Measurements from ENCODE around the gene TFB2M. TPM values are rescaled to one million over a fixed set of nuclear protein-coding genes. Genes with fewer than 3 reads are reported as not detected.
"Not testable (repeated sequence)": the region's sequence is repeated elsewhere in the genome, so short reads cannot be mapped to it uniquely, and the experiment has no call there.

TFB2M gene
- polyA plus RNA-seq, 1 donor from 2014 or later: 19.1 TPM

DNA sequence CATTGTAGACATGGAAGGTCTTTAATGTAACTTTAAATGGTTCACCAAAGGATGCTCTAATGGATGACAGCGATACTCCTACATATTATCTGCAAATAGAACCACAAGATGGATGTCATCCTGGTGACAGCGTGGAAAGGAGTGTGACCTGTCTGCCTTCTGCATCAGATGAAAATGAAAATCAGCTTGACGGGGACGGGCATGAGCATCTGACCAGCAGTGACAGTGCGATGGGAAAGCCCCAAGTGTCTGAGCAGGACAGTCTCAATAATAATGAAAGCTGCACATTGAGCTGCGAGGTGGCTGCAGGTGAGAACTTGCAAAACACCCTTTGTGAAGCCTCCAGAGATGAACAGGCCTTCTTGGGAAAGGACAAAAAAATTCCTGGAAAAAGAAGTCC lies 25.4 kb upstream of the TFB2M start:
- H3K27ac Mint-ChIP-seq: no peak overlapping the region
- peaks cover 7% of the 10 kb centered on the region for H3K36me3 Mint-ChIP-seq
- no peaks in the 10 kb centered on the region for H3K27me3 Mint-ChIP-seq
- peaks cover 0 to 2% (median 2%) of the 10 kb centered on the region in 3 donors for H3K9me3 Mint-ChIP-seq
- H3K4me3 Mint-ChIP-seq: peak overlapping the region in 1 of 4 donors; percentile 18
- peaks cover 23 to 30% (median 26%) of the 10 kb centered on the region in 3 donors for H3K4me1 Mint-ChIP-seq

DNA sequence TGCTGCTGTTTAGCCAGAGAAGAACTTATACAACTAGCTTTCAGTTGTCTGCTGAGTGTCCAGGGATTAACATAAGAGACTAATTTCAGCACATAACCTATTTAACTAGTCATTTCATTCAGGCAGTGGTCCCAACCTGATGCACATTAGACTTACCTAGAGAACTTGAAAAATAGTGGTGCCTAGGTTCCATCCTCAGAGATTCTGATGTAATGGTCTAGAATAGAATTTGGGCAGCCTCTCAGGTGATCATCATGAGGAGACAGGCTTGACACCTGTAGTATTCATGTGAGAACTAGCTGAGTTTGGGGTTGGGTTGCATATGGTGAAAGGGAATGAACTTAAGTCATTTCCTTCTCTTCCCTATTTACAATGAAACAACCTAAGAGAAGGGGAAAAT lies 25.0 kb upstream of the TFB2M start:
- Mint-ChIP-seq H3K27me3 (no peaks in the 10 kb centered on the region), H3K4me1 (peaks cover 22 to 31% (median 26%) of the 10 kb centered on the region in 3 donors), H3K4me3 (peak overlapping the region in 1 of 4 donors; percentile 51), H3K27ac (no peak overlapping the region), H3K9me3 (peaks cover 0 to 2% (median 2%) of the 10 kb centered on the region in 3 donors), H3K36me3 (peaks cover 7% of the 10 kb centered on the region)

DNA sequence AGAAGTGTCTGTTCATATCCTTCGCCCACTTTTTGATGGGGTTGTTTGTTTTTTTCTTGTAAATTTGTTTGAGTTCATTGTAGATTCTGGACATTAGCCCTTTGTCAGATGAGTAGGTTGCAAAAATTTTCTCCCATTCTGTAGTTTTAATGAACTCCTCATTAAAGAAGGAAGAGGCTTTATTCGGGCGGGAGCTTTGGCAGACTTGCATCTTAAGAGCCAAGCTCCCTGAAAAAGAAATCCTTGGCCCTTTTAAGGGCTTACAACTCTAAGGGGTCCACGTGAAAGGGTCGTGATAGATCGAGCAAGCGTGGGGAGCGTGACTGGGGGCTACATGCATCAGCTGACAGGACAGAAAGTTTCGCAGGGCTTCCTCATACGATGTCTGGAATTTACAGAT lies 23.9 kb upstream of the TFB2M start:
- H3K9me3 Mint-ChIP-seq, H3K36me3 Mint-ChIP-seq, H3K27ac Mint-ChIP-seq, H3K27me3 Mint-ChIP-seq: not testable (repeated sequence)
- peak overlapping the region in 1 of 4 donors; percentile 45 for H3K4me3 Mint-ChIP-seq
- H3K4me1 Mint-ChIP-seq: peaks cover 20 to 29% (median 20%) of the 10 kb centered on the region in 3 donors

DNA sequence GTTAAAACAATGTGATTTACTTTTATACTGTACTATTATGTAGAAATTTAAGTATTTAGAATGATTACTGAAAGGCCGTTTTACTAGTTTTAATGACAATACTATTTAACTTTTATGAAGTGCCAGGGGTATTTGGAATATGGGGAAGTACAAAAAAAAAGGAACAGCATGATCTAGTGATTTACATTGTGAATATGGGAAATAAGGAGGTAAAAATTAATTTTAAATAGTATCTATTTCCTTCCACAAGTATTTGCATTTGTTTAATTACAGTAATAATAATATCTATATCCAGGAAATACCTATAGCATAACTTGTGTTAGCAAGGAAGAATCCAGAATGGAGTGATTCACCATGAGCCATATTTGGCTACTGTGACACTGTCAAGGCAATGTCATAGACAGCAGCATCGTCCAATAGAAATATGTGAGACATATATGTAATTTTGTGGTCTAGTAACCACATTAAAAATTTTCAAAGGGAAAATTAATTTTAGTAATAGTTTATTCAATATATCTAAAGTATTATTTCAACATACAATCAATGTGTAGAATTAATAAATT lies 22.2 kb upstream of the TFB2M start:
- Mint-ChIP-seq H3K27ac (peak overlapping the region in 1 of 3 donors; percentile 52), H3K4me1 (peaks cover 23 to 34% (median 29%) of the 10 kb centered on the region in 3 donors), H3K27me3 (no peaks in the 10 kb centered on the region), H3K9me3 (peaks cover 0 to 2% (median 2%) of the 10 kb centered on the region in 3 donors), H3K4me3 (no peak overlapping the region), H3K36me3 (peaks cover 11% of the 10 kb centered on the region)

DNA sequence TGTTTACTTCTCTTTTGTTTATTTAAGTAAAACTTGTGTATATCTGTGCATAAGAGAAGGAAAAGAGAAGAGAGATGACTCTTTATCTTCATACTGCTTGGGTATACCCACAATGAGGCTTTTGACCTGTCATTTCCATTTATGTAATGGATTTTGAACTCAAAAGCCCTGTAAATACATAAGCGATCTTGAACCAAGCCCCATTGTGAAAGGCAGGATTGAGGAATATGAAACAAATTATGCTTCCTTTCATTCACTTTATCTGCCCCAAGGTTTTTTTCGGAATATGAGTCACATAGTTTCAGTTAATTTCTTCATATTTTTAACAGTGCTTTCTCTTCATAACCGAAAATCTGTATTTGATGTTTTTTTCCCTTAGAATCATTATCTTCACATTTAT lies 21.5 kb upstream of the TFB2M start:
- Mint-ChIP-seq H3K27ac (peak overlapping the region in 1 of 3 donors; percentile 52), H3K27me3 (no peaks in the 10 kb centered on the region), H3K4me3 (no peak overlapping the region), H3K4me1 (peaks cover 24 to 37% (median 29%) of the 10 kb centered on the region in 3 donors), H3K36me3 (peaks cover 12% of the 10 kb centered on the region), H3K9me3 (peaks cover 0 to 2% (median 2%) of the 10 kb centered on the region in 3 donors)

DNA sequence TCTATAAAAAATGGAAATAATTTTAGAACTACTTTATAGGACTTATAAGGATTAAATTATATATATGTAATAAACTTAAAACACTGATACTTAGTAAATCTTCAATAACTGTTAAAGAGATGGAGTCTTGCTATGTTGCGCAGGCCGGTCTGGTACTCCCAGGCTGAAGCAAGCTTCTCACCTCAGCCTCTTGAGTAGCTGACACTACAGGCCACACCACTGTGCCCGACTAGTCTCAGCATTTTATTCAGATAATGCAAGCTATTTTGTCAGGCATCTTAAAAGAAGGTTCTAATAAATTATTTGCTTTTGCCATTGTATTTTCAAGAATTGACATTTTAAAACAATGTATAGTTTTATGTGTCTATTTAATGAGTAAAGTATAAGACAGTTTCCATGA lies 21.0 kb upstream of the TFB2M start:
- Mint-ChIP-seq H3K4me3 (no peak overlapping the region), H3K36me3 (peaks cover 12% of the 10 kb centered on the region), H3K9me3 (peaks cover 0 to 2% (median 2%) of the 10 kb centered on the region in 3 donors), H3K4me1 (peaks cover 27 to 37% (median 31%) of the 10 kb centered on the region in 3 donors), H3K27ac (no peak overlapping the region), H3K27me3 (no peaks in the 10 kb centered on the region)

DNA sequence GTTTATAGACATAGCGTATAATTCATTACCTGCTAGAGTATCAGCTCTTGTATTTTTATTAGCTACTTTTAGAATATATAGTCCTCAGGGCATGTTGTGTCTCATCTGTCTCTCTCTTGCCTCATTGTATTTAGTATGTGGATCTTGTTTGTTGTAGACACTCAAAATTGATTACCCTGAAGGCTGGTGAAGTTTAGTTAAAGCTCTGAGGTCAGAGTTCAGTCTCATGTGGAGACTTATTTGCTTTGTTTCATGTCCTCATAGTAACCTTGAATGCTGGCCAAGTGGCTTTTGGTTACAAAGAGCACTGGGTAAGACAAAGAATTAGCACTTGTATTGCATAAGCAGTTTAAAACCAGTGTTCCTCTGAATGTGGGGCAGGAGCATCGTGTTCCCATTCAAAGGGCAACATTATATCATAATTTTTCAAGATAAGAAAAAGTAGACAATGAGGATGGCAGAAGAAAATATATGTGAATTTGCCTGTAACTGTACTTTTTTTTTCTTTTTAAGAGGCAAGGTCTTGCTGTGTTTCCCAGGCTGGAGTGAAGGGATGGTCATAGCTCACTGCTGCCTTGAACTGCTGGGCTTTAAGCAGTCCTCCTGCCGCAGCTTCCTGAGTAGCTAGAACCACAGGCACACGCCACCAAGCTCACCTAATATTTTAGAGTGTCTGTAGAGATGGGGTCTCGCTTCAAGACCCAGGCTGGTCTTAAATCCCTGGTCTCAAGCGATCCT lies 17.6 kb upstream of the TFB2M start:
- Mint-ChIP-seq H3K4me3 (no peak overlapping the region), H3K27ac (no peak overlapping the region), H3K36me3 (peaks cover 5% of the 10 kb centered on the region), H3K27me3 (no peaks in the 10 kb centered on the region), H3K9me3 (no peaks in the 10 kb centered on the region), H3K4me1 (peaks cover 33 to 42% (median 35%) of the 10 kb centered on the region in 3 donors)

DNA sequence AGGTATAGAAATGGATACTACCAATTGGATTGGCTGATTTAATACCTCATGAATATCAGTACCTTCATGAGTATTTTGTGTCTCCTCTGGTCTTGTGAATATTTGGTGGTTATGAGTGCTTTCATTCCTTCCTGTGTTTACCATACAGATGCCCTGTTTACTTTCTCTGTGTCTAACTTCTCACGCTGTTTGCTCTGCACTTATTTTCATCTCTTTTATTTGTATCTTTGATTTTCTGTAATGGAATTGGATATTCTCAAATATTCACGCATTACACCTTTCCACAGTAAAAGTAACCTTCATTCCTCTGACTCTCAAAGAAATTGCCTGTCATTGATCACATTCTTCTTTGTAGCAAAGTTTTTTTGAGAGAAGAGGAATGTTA lies 17.0 kb upstream of the TFB2M start:
- Mint-ChIP-seq H3K27ac (no peak overlapping the region), H3K9me3 (no peaks in the 10 kb centered on the region), H3K27me3 (no peaks in the 10 kb centered on the region), H3K4me3 (no peak overlapping the region), H3K36me3 (peaks cover 5% of the 10 kb centered on the region), H3K4me1 (peaks cover 37 to 44% (median 37%) of the 10 kb centered on the region in 3 donors)

DNA sequence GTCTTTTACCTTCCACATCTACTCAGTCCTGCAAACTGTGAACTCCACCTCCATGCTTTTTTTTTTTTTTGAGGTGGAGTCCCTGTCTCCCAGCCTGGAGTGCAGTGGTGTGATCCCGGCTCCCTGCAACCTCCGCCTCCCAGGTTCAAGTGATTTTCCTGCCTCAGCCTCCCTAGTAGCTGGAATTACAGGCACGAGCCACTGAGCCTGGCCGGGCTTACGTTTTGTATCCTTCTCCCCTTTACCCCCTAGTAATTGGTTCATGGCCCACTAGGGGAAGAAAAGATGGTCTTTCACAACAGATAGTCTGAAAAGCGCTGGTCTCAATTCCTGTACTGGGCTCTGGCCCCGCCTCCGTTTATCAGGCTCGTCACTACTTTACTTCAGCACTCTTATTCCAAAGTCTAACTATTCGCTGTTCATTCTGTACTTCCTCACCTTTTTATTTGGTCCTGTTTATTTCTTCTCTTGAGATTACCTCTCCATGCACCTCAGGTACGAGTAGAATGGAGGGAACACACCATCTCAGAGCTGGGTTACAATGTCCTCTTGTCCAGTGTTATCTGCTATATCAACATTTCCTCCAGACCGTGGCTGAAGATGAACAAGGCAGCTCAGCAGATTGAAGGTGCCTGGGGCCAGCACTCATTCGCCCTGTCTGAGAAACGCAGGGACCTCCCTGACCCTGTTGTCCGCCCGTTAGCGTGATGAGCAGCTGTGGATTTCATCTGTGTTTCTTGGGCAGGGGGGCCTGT lies 16.4 kb upstream of the TFB2M start:
- Mint-ChIP-seq H3K9me3 (no peaks in the 10 kb centered on the region), H3K27ac (no peak overlapping the region), H3K27me3 (no peaks in the 10 kb centered on the region), H3K4me3 (no peak overlapping the region), H3K36me3 (peaks cover 5% of the 10 kb centered on the region), H3K4me1 (peaks cover 37 to 44% (median 39%) of the 10 kb centered on the region in 3 donors)

DNA sequence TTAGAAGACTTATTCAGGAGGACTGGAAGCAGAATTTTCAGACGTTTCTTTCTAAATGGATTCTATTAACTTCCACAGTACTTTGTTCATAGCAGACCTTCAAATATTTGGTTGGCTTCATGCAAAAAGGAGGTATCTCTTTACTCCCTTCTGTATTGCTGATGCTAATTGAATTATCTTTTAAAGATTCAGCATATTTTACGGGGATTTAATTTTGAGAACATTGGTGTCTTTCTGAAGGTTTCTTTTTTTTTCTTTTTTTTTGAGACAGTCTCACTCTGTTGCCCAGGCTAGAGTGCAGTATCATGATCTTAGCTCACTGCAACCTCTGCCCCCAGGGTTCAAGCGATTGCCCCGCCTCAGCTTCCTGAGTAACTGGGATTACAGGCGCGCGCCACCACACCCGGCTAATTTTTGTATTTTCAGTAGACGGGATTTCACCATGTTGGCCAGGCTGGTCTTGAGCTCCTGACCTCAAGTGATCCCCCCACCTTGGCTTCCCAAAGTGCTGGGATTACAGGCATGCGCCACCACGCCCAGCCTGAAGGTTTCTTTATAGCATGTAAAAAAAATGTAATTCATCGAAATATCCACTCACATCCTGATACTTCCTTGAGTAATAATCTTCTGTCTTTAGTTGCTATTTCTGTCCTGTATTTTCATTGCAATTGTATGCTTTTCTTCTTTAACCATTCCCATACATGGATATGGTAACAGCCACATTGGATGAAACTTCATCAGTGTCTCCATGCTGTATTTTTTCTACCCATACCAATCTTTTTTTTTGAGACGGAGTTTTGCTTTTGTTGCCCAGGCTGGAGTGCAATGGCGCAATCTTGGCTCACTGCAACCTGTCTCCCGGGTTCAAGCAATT lies 14.7 kb upstream of the TFB2M start:
- Mint-ChIP-seq H3K4me3 (peak overlapping the region in 1 of 4 donors; percentile 55), H3K27ac (no peak overlapping the region), H3K36me3 (peaks cover 7% of the 10 kb centered on the region), H3K9me3 (no peaks in the 10 kb centered on the region), H3K4me1 (peaks cover 34 to 47% (median 39%) of the 10 kb centered on the region in 3 donors), H3K27me3 (no peaks in the 10 kb centered on the region)

DNA sequence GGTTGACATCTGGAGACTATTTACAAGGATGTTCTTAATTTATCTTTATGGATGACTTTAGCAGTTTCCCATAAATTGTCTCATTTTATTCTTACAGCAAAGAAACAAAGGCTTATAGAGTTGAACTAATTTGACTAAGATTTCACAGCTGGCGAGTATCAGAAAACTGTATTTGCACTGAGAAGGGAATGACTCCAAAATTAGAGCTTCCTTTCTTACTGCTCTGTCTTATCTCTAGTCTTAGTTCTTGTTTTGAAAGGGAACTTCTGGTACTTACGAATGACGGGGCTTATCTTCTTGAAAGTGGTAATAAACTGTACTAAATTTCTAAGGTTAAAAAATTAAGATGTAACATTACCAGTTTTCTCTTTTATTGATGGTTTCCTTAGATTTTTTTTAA lies 13.8 kb upstream of the TFB2M start:
- H3K36me3 Mint-ChIP-seq: peaks cover 8% of the 10 kb centered on the region
- H3K9me3 Mint-ChIP-seq: no peaks in the 10 kb centered on the region
- H3K4me1 Mint-ChIP-seq: peaks cover 38 to 51% (median 43%) of the 10 kb centered on the region in 3 donors
- H3K27me3 Mint-ChIP-seq: no peaks in the 10 kb centered on the region
- H3K27ac Mint-ChIP-seq: peak overlapping the region in 2 of 3 donors; percentile 3 to 31
- H3K4me3 Mint-ChIP-seq: peak overlapping the region in 2 of 4 donors; percentile 44 to 81

DNA sequence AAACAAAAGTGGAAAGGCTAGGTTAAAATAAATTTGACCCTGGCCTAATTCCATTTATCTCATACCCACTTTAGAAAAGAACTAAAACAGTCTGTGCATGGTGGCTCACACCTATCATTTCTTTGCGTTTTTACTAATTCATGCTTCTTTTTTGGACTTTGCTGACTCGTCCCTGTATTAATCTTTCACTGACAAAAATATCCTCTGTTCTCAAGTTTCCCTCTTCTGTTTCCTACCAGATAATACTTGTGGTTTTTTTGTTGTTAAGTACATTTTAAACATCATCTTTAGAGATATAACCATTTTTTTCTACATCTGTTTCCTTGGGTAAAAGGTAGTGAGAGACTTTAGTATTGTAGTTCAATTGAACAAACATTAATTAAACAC lies 11.7 kb upstream of the TFB2M start:
- H3K9me3 Mint-ChIP-seq: no peaks in the 10 kb centered on the region
- H3K4me1 Mint-ChIP-seq: peaks cover 45 to 50% (median 46%) of the 10 kb centered on the region in 3 donors
- no peaks in the 10 kb centered on the region for H3K27me3 Mint-ChIP-seq
- peaks cover 7% of the 10 kb centered on the region for H3K36me3 Mint-ChIP-seq
- H3K27ac Mint-ChIP-seq: peak overlapping the region in 1 of 3 donors; percentile 77
- peak overlapping the region in 2 of 4 donors; percentile 2 to 69 for H3K4me3 Mint-ChIP-seq

DNA sequence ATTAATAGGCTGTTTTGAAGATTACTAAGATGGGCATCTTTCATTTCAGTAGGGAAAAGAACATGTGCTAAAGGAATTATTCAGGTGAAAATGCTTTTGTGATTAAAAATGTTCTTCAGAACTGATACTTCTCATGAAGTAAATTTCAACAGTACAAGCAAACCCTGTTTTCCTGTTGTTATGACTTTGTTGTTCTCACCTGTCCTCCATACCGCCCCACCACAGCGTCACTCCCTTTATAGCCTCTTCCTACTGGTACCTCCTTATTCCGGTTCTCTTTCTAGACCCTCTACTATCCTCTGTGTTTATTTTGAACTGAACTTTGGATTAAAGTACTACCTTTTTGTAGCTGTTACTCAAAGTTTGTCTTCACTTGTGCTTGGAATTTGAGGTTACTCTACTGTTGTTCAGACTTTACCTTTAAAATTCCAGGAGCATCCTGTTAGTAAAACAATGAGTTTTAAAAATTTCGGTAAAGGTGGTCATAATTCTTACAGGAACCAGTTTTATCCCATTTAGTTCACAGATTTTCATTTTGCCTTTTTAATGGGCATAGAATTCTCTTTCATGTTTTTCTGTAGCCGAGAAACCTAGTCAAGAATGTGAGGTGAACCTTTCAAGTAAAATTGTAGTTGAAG lies 11.1 kb upstream of the TFB2M start:
- Mint-ChIP-seq H3K27ac (peak overlapping the region; percentile 77 to 94 (median 77)), H3K27me3 (no peaks in the 10 kb centered on the region), H3K4me1 (peaks cover 43 to 48% (median 45%) of the 10 kb centered on the region in 3 donors)

DNA sequence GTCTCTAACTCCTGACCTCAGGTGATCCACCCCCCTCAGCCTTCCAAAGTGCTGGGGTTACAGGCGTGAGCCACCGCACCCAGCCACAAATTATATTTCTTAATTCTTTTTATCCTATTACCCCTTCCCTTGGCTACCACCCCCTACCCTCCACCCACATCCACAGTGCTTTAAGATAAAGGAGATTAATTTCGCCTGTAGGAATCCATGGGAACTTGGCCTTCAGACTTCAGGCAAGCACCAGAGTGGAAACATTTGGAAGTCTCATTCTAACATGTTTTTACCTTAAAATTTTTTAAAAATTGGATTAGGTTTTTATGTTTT lies 10.6 kb upstream of the TFB2M start:
- H3K4me1 Mint-ChIP-seq: peaks cover 43 to 48% (median 45%) of the 10 kb centered on the region in 3 donors
- H3K9me3 Mint-ChIP-seq: no peaks in the 10 kb centered on the region
- peaks cover 6% of the 10 kb centered on the region for H3K36me3 Mint-ChIP-seq
- H3K4me3 Mint-ChIP-seq: peak overlapping the region in 1 of 4 donors; percentile 75
- peak overlapping the region in 2 of 3 donors; percentile 77 to 94 for H3K27ac Mint-ChIP-seq
- H3K27me3 Mint-ChIP-seq: no peaks in the 10 kb centered on the region

More for the DNA sequence above, 11.1 kb upstream of the TFB2M start:
- Mint-ChIP-seq H3K36me3 (peaks cover 6% of the 10 kb centered on the region), H3K9me3 (no peaks in the 10 kb centered on the region), H3K4me3 (peak overlapping the region in 2 of 4 donors; percentile 0 to 69)
